Left colon (tissue), 2 donors: ENCODE measurements around the gene SEPHS2. TPM values are rescaled to one million over a fixed set of nuclear protein-coding genes. Genes with fewer than 3 reads are reported as not detected.
"Not testable (repeated sequence)": the region's sequence is repeated elsewhere in the genome, so short reads cannot be mapped to it uniquely, and the experiment has no call there.

ENCODE experiments used
- ATAC-seq: fragments of 200-7000 bp; cut with Tn5 transposase; one replicate; pipeline ENCODE4 v1.9.1; 2020; ENCODE audit warnings: mild to moderate bottlenecking, moderate library complexity
- DNase-seq, 2 donors: peaks; one replicate each; pipeline ENCODE4 v3.0.0-alpha.2; 2020
- intact Hi-C, 2 donors: fragments of 100-400 bp; cut with DNase I in 1 of 2; cut with micrococcal nuclease in 1 of 2; formaldehyde crosslinking; loops; one replicate each; pipeline versions ENCODE4 v1.11.2 to v1.14.0; 2022; cut with DNase I, micrococcal nuclease
- total RNA-seq, 2 donors: library from RNA; stranded (reverse); fragmentation: NEBNext Ultra II Directional; extraction: Animal tissue kit (Norgen Biotek cat#: 25700); gene quantifications; one replicate each; pipeline ENCODE4 v1.2.1, GENCODE V29; 2021
- donor health status: DM: no; HTN: no; CAD: no.
- donor health status: DM: yes; HTN: yes; CAD: no.

Gene SEPHS2
- total RNA-seq, 2 donors from 2014 or later = 157 to 183 TPM

DNA sequence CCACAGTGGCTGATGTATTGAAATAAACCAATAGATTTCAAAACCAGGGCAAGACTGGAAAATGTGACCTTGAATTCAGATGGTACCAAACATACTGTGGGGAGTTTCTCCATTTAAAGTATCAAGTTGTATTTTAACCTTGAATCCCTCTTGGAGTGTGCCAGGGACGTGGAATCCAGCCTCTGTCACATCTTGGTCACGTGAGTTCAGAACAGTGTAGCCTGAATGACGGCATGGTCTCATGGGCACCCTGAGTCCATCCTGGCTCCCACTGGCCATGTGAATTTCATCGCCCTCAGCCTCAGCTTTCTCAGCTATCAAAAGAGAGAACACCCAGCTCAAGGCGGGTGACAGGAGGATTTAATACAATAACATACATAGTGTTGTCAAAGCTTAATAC, 31.5 kb downstream of the SEPHS2 start:
- ATAC-seq (no peak), DNase-seq (no peak)
- intact Hi-C loops = no loop called here

DNA sequence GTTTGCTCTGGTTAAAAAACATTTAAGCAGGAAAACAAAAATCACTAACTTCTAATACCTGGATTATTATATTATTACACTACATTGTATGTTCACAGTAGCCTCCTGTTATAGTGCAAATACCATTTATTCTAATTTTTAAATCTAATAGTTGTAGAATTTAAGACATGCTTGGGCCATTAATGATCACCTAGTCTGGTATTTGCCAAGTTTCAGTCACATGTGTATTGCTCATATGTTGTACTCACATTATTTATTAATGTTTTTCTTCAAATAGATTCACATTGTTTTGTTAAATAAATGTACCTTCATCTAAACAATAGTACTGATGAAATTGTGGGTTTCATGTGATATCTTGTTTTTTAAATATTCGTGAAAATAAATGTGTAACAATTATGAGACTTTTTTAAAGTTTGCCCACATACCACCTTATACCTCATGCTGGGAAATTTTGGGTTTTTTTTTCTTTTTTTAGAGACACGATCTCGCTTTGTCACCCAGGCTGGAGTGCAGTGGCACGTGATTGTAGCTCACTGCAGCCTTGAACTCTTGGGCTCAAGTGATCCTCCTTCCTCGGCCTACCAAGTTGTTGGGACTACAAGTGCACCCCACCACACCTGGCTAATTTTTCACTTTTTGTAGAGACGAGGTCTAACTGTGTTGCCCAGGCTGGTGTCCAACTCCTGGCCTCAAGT, 32.4 kb downstream of the SEPHS2 start:
- DNase-seq = no peak
- intact Hi-C loops = no loop called here
- ATAC-seq = no peak

DNA sequence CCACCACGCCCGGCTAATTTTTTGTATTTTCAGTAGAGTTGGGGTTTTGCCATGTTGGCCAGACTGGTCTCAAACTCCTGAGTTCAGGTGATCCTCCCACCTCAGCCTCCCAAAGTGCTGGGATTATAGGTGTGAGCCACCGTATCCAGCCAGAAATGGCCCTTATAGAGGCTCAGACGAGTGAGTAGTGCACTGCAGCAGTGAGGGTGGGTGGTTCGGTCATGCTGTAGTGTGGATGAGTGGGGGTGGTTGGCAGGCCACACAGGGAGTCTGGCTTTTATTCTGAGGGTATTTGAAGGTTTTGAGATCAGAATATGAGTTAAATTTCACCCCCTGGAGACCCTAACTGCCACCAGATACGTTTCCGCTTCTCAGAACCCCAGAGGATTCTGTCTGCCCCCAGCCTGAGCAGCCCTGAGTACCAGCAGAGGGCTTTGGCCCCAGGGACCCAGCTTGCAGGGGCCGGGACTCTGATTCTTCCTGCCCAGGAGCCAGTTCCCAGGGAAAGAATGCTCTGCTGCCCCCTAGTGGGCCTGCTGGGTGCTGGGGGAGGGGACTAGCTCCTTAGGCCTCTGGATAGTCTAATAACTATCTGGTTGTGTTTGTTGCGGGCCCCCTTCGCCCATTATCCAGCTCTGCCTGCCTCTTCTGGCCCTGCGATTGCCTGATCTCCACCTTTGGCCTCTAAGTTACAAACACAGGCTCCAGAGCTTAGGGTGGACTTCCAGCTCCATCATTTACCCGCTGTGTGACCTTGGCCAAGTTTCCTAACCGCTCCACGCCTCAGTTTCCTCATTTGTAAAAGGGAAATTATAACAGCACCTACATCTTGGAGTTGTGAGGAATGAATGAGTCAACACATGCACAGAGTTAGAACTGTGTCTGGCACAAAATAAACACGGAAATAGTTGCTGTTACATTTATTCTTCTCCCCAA, 36.3 kb downstream of the SEPHS2 start:
- intact Hi-C loops = no loop called here
- DNase-seq (peak; percentile 84 to 94), ATAC-seq (peak; percentile 67)

DNA sequence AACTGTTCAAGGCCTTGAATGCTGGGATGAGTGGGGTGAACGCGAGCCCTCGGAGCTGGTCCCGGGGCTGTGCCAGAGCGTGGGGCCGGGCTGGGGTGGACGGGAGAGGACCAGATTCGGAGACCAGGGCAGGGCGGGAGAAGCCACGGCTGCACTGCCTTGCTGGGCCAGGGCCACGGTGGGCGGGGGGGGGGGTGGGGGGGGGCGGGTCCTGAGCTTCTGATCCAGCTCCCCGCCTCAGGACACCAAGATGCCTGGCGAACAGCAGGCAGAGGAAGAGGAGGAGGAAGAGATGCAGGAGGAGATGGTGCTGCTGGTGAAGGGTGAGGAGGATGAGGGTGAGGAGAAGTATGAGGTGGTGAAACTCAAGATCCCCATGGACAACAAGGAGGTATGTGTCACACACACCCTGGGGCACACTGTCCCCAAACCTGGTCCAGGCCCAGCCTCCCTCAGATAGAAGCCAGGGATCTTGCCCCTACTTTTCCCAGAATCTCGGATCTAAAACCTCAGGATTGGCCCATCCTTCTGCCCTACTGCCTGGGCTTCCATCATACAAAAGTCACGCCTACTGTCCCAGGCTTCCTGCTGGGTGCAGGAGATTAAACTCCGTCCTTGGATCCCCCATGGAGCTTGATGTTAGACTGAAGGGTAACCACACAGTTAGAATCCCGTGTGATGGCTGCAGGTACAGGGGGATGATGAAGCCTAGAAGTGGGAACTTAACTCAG, 37.7 kb downstream of the SEPHS2 start:
- ATAC-seq (no peak), DNase-seq (no peak)
- intact Hi-C loops = no loop called here

DNA sequence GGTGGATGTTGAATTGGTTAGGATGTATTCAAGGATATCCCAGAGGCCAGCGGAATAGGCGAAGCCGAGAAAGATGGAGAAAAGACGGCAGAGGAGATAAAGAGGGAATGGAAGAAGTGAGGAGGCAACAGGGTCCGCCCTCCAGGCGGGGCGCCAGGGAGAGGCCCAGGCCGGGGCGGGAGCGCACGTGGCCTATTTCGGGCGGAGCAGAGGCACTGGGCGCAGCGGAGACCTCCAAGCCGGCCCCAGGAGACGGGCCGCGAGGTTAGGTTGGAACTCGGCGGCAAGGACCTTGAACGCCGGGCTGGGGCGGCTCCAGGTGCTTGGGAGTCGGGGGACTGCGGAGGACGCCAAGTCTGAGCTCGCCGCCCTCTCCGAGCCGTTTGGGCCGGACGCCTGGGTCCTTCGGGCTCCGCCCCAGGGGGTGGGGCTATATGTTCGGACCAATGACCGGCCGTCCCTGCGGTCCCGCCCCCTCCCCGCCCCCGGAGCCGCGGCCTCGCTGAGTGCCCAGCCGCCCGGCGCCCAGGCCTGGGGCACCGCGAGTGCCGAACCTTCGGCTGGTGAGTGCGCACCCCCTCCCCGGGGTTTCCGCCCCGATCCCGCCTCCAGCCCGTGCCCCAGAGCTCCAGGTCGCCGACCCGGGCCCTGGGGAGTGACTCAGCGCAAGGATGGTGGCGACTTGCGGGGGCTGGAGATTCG, 38.4 kb downstream of the SEPHS2 start, which contains the start of gene ZNF771:
ZNF771 (plus strand) TSS at position 505 of the 702 bp plus-strand sequence. CDS start 448 bp downstream, outside the sequence.
- intact Hi-C loops = no loop called here
- DNase-seq (peak; percentile 94 to 99), ATAC-seq (peak; percentile 95)

DNA sequence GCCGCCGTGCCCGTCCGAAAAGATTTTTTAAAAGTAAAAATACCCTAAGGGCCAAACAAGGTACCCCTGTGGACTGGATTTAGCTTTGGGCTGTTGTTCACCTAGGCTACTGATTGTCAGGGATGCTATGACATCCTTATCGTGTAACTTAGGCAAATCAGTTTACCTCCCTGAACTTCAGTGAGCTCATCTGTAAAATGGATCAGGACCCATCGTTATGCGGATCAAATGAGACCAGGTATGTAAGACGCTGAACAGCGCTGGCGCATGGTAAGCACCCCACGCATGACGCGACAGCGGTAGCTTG, 38.9 kb downstream of the SEPHS2 start:
- no peak for DNase-seq
- ATAC-seq = no peak
- intact Hi-C loops = no loop called here

DNA sequence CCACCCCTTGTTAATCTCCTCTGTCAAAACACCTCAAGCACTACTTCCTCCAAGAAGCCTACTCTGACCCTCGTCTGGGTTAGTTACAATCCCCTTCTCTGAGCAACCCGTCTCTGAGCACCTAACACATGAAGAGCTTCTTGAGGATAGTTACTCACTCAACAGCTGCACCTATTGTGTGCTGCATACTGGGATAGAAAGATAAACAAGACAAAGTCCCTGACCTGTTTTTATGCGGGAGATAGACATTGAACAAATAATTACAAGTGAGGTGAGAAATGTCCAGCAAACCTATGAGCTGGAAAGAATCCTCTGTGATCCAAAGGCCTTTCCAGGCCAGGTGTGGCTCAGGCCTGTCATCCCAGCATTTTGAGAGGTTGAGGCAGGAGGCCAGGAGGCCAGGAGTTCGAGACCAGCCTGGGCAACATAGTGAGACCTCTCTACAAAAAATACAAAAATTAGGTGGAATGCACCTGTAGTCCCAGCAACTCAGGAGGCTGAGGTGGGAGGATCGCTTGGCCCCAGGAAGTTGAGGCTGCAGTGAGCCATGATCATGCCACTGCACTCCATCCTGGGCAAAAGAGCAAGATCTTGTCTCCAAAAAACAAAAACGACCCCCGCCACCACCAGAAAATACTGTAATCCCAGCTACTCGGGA, 43.8 kb downstream of the SEPHS2 start:
- intact Hi-C loops = no loop called here
- ATAC-seq = peak; percentile 47

DNA sequence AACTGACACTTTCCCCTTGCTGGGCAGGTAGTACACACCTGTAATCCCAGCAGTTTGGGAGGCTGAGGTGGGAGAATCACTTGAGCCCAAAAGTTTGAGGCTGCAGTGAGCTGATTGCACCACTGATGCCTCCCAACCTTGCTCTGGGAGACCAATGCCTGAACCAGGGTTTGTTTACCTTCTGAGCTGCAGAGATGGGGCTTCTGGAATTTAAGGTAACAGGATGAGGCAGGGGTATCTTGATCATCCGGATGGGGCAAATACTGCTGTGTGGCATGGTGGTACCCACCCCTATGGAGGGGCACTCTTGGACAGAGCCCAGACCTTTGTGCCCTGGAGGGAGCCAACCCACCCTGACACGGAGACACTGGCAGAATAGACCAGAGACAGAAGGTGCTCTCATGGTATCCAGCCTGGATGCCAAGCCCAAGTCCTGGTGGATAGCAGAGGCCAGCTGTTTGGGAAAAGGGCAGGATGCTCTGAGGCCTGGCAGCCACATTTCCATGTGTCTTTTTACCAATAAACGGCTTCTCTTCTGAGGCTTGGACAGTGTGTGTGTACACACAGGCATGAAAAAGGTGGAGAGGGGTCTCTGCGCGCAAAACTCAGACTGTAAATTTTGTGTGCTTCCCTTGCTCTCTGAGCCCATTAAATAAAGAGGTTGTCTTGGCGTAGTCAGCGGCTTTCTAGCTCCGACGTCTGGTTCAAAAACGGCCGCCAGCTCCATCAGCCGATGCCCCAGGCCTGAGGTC, 46.1 kb downstream of the SEPHS2 start:
- intact Hi-C loops = no loop called here
- ATAC-seq (no peak), DNase-seq (no peak)

More for the DNA sequence above, 43.8 kb downstream of the SEPHS2 start:
- no peak for DNase-seq

DNA sequence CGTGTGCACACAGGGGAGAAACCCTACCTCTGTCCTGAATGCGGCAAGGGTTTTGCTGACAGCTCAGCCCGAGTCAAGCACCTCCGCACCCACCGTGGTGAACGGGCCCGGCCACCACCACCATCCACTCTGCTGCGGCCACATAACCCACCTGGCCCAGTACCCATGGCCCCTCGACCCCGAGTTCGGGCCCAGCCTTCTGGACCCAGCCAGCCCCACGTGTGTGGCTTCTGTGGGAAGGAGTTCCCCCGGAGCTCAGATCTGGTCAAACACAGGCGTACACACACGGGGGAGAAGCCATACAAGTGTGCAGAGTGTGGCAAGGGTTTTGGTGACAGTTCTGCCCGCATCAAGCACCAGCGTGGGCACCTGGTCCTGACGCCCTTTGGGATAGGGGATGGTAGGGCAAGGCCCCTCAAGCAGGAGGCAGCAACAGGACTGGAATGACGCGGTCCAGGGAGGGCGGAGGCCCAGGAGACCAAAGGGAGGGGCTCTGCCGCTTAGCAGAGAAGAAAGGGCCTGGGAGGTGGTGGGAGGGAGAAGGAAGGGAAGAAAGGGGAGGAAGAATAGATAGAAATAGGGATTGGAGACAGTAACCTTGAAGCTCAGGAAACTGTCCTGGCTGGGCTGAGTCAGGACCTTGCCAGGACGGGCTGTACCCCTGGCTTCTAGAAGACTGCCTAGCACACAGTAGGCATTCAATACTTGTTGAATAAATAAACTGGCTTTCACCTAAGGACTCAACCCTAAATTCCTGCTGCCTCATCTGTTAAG, 46.8 kb downstream of the SEPHS2 start:
- ATAC-seq (no peak), DNase-seq (no peak)
- intact Hi-C loops = no loop called here

DNA sequence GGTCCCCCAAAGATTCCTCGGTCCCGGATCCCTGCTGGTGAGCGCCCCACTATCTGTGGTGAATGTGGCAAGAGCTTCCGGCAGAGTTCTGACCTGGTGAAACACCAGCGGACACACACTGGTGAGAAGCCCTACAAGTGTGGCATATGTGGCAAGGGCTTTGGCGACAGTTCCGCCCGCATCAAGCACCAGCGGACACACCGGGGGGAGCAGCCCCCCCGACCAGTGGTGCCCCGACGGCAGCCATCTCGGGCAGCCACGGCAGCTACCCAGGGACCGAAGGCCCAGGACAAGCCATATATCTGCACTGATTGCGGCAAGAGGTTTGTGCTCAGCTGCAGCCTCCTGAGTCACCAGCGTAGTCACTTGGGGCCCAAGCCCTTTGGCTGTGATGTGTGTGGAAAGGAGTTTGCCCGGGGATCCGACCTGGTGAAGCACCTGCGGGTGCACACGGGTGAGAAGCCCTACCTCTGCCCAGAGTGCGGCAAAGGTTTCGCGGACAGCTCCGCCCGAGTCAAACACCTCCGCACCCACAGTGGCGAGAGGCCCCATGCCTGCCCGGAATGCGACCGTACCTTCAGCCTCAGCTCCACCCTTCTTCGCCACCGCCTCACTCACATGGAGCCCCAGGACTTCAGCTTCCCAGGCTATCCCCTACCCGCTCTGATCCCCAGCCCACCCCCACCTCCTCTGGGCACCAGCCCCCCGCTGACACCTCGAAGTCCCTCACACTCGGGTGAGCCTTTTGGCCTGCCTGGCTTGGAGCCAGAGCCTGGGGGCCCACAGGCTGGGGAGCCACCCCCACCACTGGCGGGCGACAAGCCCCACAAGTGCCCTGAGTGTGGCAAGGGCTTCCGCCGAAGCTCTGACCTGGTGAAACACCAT, 47.7 kb downstream of the SEPHS2 start:
- no peak for DNase-seq
- intact Hi-C loops = no loop called here
- ATAC-seq = no peak

DNA sequence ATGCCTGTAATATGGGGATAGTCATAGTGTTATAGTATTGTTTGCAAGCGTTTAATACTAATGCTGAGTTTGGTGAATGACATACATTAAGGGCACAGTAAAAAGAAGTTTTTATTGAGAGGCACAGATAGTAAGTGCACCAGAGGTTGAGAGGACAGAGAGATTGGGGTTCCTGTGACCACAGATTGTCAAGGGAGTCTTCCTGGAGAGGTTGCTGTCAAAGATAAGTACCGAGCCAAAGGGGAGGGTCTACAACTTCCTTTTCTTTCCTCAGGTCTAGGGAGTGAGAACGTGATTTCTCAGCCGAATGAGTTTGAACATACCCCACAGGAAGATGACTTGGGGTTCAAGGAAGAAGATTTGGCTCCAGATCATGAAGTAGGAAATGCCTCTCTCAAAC, 48.6 kb downstream of the SEPHS2 start:
- no peak for ATAC-seq
- intact Hi-C loops = no loop called here
- DNase-seq = no peak

DNA sequence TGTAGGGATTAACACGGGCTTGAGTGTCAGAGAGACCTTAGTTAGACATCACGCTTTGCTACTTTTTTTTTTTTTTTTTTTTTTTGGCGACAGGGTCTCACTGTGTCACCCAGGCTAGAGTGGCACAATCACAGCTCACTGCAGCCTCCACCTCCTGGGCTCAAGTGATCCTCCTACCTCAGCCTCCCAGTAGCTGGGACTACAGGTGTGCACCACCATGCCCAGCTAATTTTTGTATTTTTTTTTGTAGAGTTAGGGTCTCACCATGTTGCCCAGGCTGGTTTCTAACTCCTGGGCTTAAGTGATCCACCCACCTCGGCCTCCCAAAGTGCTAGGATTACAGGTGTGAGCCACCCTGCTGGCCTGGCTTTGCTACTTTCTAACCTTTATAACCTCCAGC, 49.0 kb downstream of the SEPHS2 start:
- intact Hi-C loops, DNase-seq, ATAC-seq: not testable (repeated sequence)

DNA sequence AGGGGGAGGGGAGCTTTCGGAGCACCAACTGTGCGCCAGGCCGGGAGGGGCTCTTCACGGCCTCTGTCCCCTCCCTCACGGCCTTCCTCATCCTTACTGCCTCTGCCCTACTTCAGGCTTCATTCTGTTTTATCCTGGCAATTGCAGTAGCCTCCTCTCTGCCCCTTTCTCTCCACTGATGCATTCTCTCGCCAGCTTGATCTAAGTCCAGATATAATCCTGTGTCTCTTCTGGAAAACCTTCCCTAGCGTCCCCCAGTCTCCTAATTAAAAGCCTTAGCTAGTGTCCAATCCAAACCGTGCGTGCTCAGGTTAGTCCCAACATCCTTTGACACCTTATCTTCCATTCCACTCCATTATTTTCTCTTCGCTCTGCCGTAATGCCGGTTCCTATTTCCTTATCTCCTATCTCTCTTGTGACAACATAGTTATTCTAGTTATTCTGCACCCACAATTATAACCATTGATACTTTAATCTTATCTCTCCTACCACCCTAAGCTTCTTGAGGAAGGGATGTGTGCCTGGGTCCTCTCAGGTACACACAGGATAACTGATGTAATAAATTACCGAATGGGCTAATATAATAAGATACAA, 49.6 kb downstream of the SEPHS2 start:
- intact Hi-C loops = no loop called here
- DNase-seq (no peak), ATAC-seq (no peak)

DNA sequence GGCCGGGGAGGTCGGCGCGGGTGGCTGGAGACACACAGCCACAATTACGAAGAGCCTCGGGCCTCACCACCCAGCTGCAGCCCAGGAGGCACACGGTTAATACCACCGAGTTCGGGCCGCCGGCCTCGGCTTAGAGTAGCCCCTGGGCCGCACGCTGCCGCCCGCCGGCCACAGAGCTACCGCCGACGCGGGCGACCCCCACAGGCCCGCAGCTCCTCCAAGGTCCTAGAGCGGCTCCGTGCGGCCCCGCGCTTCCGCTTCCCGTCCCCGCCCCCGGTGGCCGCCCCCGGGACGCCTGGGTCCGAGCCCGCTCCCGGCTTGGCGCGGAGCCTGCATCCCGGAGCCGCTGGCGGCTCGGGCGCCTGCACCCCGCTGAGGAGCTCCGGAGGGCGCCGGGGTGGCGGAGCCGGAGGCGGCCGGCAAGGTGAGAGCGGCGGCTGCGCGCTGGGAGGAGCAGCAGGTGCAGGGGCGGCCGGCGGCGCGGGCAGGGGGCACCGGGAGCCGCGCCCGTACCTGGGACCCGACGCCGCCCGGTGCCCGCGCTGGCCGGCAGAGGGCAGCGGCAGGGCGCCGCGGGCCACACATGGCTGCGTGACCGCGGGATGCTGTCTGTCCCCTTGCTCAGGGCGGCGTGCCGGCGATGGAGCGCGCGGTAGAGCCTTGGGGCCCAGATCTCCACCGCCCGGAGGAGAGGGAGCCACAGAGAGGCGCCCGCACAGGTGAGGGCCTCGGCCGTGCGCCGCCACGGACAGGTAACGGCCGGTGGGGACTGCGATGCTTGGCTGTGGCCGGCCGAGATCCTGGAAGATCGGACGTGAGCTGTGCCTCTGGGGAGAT, 50.3 kb downstream of the SEPHS2 start, which contains the start of gene ZNF48:
ZNF48 (plus strand) TSS at position 266 of the 837 bp plus-strand sequence; CDS start at position 641, 375 bp downstream.
- ATAC-seq (peak; percentile 89), DNase-seq (peak; percentile 87 to 91)

More for the DNA sequence above, 50.3 kb downstream of the SEPHS2 start, which contains the start of gene ZNF48:
- intact Hi-C loops = no loop called here
